Measurements from ENCODE around the gene ATOH8.

Gene ATOH8

GRCh38 chr2:85753525-85754312, at the start of gene ATOH8:
Gene ATOH8, plus strand, starts transcription at chr2:85753991. Its CDS starts 199 bp downstream, at chr2:85754190.
- no peak for FAIRE-seq
- TF ChIP-seq CTCF (IDR thresholded peaks at IDR 0.05; ENCODE audit: insufficient read depth, missing control alignments) = no peak
- no peak for DNase-seq (ENCODE audit: insufficient read length, low spot score)

- FAIRE-seq (no peak), DNase-seq (ENCODE audit: insufficient read length, low spot score) (no peak)
- no peak for TF ChIP-seq CTCF (IDR thresholded peaks at IDR 0.05; ENCODE audit: insufficient read depth, missing control alignments)
These were observed 49.8 kb upstream of the ATOH8 start for GRCh38 chr2:85704038-85704437.

GRCh38 chr2:85704800-85705679, 48.8 kb upstream of the ATOH8 start:
- FAIRE-seq (no peak), DNase-seq (ENCODE audit: insufficient read length, low spot score) (no peak)
- TF ChIP-seq CTCF (IDR thresholded peaks at IDR 0.05; ENCODE audit: insufficient read depth, missing control alignments) = no peak

GRCh38 chr2:85705680-85706039, 48.1 kb upstream of the ATOH8 start:
- no peak for TF ChIP-seq CTCF (IDR thresholded peaks at IDR 0.05; ENCODE audit: insufficient read depth, missing control alignments)
- DNase-seq (ENCODE audit: insufficient read length, low spot score) (no peak), FAIRE-seq (no peak)

GRCh38 chr2:85706063-85706462, 47.7 kb upstream of the ATOH8 start:
- DNase-seq (ENCODE audit: insufficient read length, low spot score) (no peak), FAIRE-seq (no peak)
- no peak for TF ChIP-seq CTCF (IDR thresholded peaks at IDR 0.05; ENCODE audit: insufficient read depth, missing control alignments)

- no peak for TF ChIP-seq CTCF (IDR thresholded peaks at IDR 0.05; ENCODE audit: insufficient read depth, missing control alignments)
- DNase-seq (ENCODE audit: insufficient read length, low spot score) = no peak
- FAIRE-seq = no peak
These were observed 47.0 kb upstream of the ATOH8 start for GRCh38 chr2:85706599-85707296.
